Measurements from ENCODE around the gene AGFG1.

AGFG1 gene, protein sequence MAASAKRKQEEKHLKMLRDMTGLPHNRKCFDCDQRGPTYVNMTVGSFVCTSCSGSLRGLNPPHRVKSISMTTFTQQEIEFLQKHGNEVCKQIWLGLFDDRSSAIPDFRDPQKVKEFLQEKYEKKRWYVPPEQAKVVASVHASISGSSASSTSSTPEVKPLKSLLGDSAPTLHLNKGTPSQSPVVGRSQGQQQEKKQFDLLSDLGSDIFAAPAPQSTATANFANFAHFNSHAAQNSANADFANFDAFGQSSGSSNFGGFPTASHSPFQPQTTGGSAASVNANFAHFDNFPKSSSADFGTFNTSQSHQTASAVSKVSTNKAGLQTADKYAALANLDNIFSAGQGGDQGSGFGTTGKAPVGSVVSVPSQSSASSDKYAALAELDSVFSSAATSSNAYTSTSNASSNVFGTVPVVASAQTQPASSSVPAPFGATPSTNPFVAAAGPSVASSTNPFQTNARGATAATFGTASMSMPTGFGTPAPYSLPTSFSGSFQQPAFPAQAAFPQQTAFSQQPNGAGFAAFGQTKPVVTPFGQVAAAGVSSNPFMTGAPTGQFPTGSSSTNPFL

GRCh38 chr2:227471924-227472264, at the start of gene AGFG1:
Gene AGFG1 (plus strand): TSS chr2:227472156. CDS start chr2:227472422, 266 bp downstream.
- DNase-seq (ENCODE audit: low read depth), result peak; percentile 78

- no peak for DNase-seq (ENCODE audit: low read depth)
These were observed 48.1 kb upstream of the AGFG1 start for GRCh38 chr2:227423656-227424499.

DNA sequence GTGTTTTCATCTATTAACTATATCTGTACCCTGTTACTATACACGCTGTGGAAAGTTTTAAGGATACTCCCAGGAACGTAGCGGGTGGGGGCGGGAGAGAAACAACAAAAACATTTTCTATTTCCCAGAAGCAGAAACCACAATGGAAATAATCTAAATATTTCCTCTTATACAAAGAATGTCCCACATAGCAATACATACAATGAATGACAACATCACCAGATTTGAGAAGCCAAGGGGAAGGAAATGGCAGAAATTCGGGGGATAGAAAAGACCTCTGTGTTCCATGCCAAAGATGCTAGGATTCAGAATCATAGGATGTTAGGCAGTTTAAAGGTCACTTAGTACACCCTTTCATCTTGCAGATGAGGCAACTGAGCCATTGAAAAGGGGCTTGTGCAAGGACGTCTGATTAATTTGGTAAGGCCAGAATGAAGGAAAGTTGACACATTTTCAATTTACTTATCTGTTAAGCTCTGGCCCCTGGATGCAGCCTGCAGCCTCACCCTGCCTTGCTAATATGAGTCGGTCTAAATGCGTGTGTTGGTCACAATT, 43.1 kb upstream of the AGFG1 start:
- DNase-seq (ENCODE audit: low read depth), result no peak

DNA sequence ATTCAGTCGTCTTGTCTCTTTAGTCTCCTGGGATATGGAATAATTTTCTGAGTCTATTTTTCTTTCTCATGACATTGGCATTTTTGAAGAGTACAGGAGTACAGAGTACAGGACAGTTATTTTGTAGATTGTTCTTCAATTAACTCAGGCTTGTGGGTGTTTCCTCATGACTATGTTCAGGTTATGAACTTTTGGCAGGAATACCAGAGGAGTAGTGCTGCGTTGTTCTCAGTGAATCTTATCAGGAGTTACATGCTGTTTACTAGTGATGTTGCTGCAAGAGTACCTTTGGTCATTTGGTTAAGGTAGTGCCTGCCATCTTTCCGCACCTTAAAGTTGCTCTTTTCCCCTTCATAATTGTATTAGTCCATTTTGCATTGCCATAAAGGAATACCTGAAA, 41.3 kb upstream of the AGFG1 start:
- DNase-seq (ENCODE audit: low read depth), result no peak

- DNase-seq (ENCODE audit: low read depth), result no peak
These were observed 38.8 kb upstream of the AGFG1 start for GRCh38 chr2:227433171-227433570.

DNA sequence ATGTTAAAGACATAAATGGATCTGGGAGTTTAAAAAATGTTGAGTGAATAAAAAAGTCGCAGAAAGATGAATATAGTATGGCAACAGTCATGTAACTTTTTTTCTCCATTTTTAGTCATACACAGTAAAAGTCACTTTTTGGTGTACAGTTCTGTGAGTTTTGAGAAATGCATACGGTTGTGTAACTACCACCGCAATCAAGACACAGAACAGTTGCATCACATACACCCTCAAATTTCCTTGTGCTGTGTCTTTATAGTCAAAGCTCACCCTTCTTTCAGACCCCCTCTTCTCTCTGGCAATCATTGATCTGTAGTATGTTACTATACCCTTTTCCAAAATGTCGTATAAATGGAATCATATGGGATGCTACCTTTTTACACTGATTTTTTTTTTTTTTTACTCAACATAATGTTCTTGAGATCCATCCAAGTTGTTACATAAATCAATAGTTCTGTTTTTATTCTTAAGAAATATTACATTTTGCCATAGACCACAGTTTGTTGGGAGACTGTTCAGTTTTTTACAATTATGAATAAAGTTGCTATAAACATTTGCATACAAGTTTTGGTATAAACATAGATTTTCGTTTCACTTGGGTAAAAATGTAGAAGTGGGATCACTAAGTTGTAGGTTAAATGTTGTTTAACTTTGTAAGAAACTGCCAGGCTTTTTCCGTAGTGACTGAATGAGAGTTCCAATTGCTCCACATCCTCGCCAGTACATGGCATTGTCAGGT, 35.4 kb upstream of the AGFG1 start:
- DNase-seq (ENCODE audit: low read depth), result no peak

- no peak for DNase-seq (ENCODE audit: low read depth)
These were observed 32.7 kb upstream of the AGFG1 start for GRCh38 chr2:227439214-227439613.

GRCh38 chr2:227442639-227443038, 29.3 kb upstream of the AGFG1 start:
- DNase-seq (ENCODE audit: low read depth), result no peak

- DNase-seq (ENCODE audit: low read depth), result no peak
These were observed 27.9 kb upstream of the AGFG1 start for GRCh38 chr2:227443889-227444568.

- DNase-seq (ENCODE audit: low read depth), result no peak
These were observed 24.4 kb upstream of the AGFG1 start for GRCh38 chr2:227447606-227448005.

DNA sequence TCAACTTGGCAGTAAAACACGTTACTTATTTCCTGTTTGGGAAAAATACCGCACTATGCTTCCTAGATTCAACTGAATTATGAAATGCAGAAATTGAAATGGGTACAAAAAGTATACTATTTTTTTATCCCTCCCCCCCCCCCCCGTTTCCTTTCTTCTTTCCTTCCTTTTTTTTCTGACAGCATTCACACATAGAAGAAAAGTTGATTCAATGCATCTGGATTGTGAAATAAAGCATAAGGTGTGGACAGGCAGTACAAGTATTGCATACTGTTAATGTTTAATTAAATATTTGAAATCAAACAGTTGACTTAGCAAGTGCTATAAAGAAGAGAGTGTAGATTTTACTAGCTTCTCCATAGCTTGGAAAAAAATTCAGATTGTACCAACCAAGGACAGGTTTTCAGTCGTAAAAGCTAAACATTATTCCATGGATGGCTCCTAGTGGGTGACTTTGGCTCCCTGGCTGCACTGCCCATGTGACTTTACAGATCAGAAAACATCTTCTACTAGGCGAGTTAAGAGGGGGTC, 21.6 kb upstream of the AGFG1 start:
- no peak for DNase-seq (ENCODE audit: low read depth)

GRCh38 chr2:227450926-227451654, 20.9 kb upstream of the AGFG1 start:
- no peak for DNase-seq (ENCODE audit: low read depth)

- no peak for DNase-seq (ENCODE audit: low read depth)
These were observed 20.3 kb upstream of the AGFG1 start for GRCh38 chr2:227451655-227451992.

- DNase-seq (ENCODE audit: low read depth), result no peak
These were observed 18.1 kb upstream of the AGFG1 start for GRCh38 chr2:227453810-227454209.

DNA sequence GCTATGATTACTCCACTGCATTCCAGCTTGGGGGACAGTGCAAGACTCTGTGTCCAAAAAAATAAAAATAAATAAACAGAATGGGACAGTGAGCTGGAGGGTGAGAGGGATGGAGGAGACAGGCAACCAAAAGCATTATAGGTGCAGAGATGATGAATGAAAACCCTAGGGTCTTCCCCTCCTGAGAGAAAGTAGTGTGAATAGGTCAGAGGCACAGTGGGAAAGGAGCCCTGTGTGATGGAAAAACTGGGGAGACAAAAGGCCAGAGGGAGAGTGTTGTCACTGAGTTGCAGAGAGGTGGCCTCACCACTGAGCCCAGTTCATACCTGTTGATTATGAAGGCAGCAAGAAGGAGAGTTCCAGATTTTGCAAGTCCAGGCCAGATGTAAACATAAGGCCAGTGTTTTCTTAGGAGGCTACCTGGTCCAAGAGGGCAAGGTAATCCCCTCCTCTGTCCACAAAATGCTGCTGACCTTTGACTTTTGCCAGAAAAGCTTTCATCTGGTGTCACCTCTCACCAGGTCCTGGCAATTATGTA, 17.6 kb upstream of the AGFG1 start:
- DNase-seq (ENCODE audit: low read depth), result no peak

- no peak for DNase-seq (ENCODE audit: low read depth)
These were observed 16.8 kb upstream of the AGFG1 start for GRCh38 chr2:227455200-227455599.

GRCh38 chr2:227456102-227456501, 15.9 kb upstream of the AGFG1 start:
- no peak for DNase-seq (ENCODE audit: low read depth)

- no peak for DNase-seq (ENCODE audit: low read depth)
These were observed 15.2 kb upstream of the AGFG1 start for GRCh38 chr2:227456772-227457171.

DNA sequence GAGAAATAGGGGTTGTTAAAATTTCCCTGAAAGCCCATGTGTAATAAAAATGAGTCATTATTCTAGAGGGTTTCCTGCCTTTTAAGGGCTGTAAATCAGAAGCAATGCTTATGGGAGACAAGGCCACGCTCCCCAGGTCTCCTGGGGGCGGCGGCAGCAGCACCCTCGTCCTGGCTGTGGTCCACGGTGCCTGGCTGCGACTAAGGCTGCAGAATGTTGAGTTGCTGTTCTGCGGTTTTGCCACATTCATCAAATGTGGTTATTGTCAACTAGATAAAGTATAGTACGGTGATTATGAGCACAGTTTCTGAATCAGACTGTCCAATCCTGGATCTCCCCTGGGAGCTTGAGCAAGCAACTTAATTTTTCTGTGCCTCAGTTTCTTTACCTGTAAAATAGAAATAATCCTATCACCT, 11.9 kb upstream of the AGFG1 start:
- peak; percentile 44 for DNase-seq (ENCODE audit: low read depth)

GRCh38 chr2:227460833-227461232, 11.1 kb upstream of the AGFG1 start:
- no peak for DNase-seq (ENCODE audit: low read depth)

Measured in stimulated activated CD8-positive, alpha-beta memory T cell treated with anti-CD3 and anti-CD28 coated beads, Interleukin-7, amount 100 ng/mL, for 24 hours (primary cell).